Small intestine (tissue), 7 donors: ENCODE data around the gene CAMTA1. TPM values are rescaled to one million over a fixed set of nuclear protein-coding genes. Genes with fewer than 3 reads are reported as not detected.
"Not testable (repeated sequence)": the region's sequence is repeated elsewhere in the genome, so short reads cannot be mapped to it uniquely, and the experiment has no call there.

ENCODE experiments used
- DNase-seq, 2 donors: peaks; one replicate each; pipeline versions ENCODE4 v3.0.0 to v3.0.0-alpha.2; 2013
- FAIRE-seq: peaks from 2 replicates; lab custom pipeline; 2012; peaks lifted over from hg19 to GRCh38; lab: Jason Lieb, UNC
- H3K27ac ChIP-seq, 3 donors: one replicate each; pipeline ENCODE4 v1.5.1; 2013; ENCODE audit warnings: low read length in 2 of 3, mild to moderate bottlenecking in 2 of 3, control low read depth in 1 of 3, inconsistent platforms in 1 of 3, low read depth in 1 of 3, moderate library complexity in 1 of 3
- H3K27me3 ChIP-seq, 3 donors: one replicate each; pipeline ENCODE4 v1.6.1; 2013; ENCODE audit warnings: low read length in 3 of 3, inconsistent platforms in 1 of 3; ENCODE audit not compliant: control insufficient read depth in 3 of 3, insufficient read depth in 3 of 3
- H3K36me3 ChIP-seq, 3 donors: one replicate each; pipeline ENCODE4 v1.6.1; 2013; ENCODE audit warnings: low read length in 3 of 3, inconsistent platforms in 1 of 3, low read depth in 1 of 3, mild to moderate bottlenecking in 1 of 3, moderate library complexity in 1 of 3; ENCODE audit not compliant: control insufficient read depth in 3 of 3, insufficient read depth in 2 of 3
- H3K4me1 ChIP-seq, 3 donors: one replicate each; pipeline ENCODE4 v1.6.1; 2013; ENCODE audit warnings: low read length in 2 of 3, inconsistent platforms in 1 of 3, low read depth in 1 of 3, mild to moderate bottlenecking in 1 of 3, moderate library complexity in 1 of 3; ENCODE audit not compliant: control insufficient read depth in 3 of 3, insufficient read depth in 2 of 3
- H3K4me3 ChIP-seq, 3 donors: one replicate each; pipeline ENCODE4 v1.5.1; 2013; ENCODE audit warnings: low read length in 3 of 3, control low read depth in 1 of 3, inconsistent platforms in 1 of 3, low read depth in 1 of 3, mild to moderate bottlenecking in 1 of 3, moderate library complexity in 1 of 3
- H3K9me3 ChIP-seq, 2 donors: one replicate each; pipeline ENCODE4 v1.6.1; 2013; ENCODE audit warnings: low read depth in 1 of 2, low read length in 1 of 2; ENCODE audit not compliant: control insufficient read depth in 2 of 2, insufficient read depth in 1 of 2
- WGBS, 3 donors: extraction: QIAGEN DNeasy Blood & Tissue Kit; methylation state at CpG; one replicate each; pipeline ENCODE4 v1.1.7; 2013; 5-methylcytosine and 5-hydroxymethylcytosine counted together
- polyA plus RNA-seq, 4 donors: library from polyadenylated mRNA; stranded (reverse) in 3 of 4; unstranded in 1 of 4; fragments of 200-250 nt in 3 of 4; fragments of 120-200 nt in 1 of 4; gene quantifications; one replicate each; pipeline versions ENCODE4 v1.2.1 to v1.2.3, GENCODE V29; 2013
- donor health status: healthy with polysubstance abuse.
- donor health status: control.
- donor health status: control.
- donor health status: Bipolar disorder and iron deficiency.
- donor health status: healthy.

The CAMTA1 gene
- polyA plus RNA-seq, 4 donors = 57.6 to 177 (median 147) TPM

- H3K27me3 ChIP-seq = no peaks in the 10 kb centered on the region
Observed at GRCh38 chr1:6914706-6915105, 129.5 kb downstream of the CAMTA1 start.

GRCh38 chr1:6915999-6916565 lies 130.8 kb downstream of the CAMTA1 start:
- WGBS, 3 donors = 83 to 90% (median 88%) methylated on average over 16 to 17 of the region's 17 CpGs
- Histone ChIP-seq H3K27ac (no peak overlapping the region), H3K36me3 (no peaks in the 10 kb centered on the region), H3K4me1 (no peaks in the 10 kb centered on the region), H3K4me3 (no peak overlapping the region), H3K27me3 (no peaks in the 10 kb centered on the region), H3K9me3 (peaks cover 0 to 6% of the 10 kb centered on the region in 2 donors)
- DNase-seq (no peak), FAIRE-seq (no peak)

More at GRCh38 chr1:6914706-6915105, 129.5 kb downstream of the CAMTA1 start:
- DNase-seq = no peak
- Histone ChIP-seq H3K27ac (no peak overlapping the region), H3K4me1 (no peaks in the 10 kb centered on the region), H3K4me3 (no peak overlapping the region), H3K9me3 (peaks cover 0 to 3% of the 10 kb centered on the region in 2 donors), H3K36me3 (no peaks in the 10 kb centered on the region)
- no peak for FAIRE-seq
- 80 to 84% (median 81%) methylated on average over 9 of the region's 9 CpGs for WGBS, 3 donors

GRCh38 chr1:6917067-6917466 lies 131.8 kb downstream of the CAMTA1 start:
- no peaks in the 10 kb centered on the region for H3K27me3 ChIP-seq
- WGBS, 3 donors = 26 to 56% (median 36%) methylated on average over 4 of the region's 4 CpGs
- no peaks in the 10 kb centered on the region for H3K4me1 ChIP-seq
- FAIRE-seq (no peak), DNase-seq (peak; percentile 8 to 13)
- H3K27ac ChIP-seq = no peak overlapping the region
- H3K9me3 ChIP-seq = peaks cover 0 to 9% of the 10 kb centered on the region in 2 donors
- H3K4me3 ChIP-seq = no peak overlapping the region
- H3K36me3 ChIP-seq = no peaks in the 10 kb centered on the region

GRCh38 chr1:6918186-6918924 lies 133.1 kb downstream of the CAMTA1 start:
- WGBS, 3 donors = 83 to 87% (median 87%) methylated on average over 13 of the region's 13 CpGs
- DNase-seq (no peak), FAIRE-seq (no peak)
- H3K27me3 ChIP-seq = no peaks in the 10 kb centered on the region
- H3K4me3 ChIP-seq = no peak overlapping the region
- H3K27ac ChIP-seq = no peak overlapping the region
- peaks cover 0 to 9% of the 10 kb centered on the region in 2 donors for H3K9me3 ChIP-seq
- no peaks in the 10 kb centered on the region for H3K4me1 ChIP-seq
- H3K36me3 ChIP-seq = no peaks in the 10 kb centered on the region

- Histone ChIP-seq H3K36me3 (no peaks in the 10 kb centered on the region), H3K27ac (no peak overlapping the region), H3K9me3 (peaks cover 0 to 6% of the 10 kb centered on the region in 2 donors), H3K4me1 (no peaks in the 10 kb centered on the region), H3K27me3 (no peaks in the 10 kb centered on the region), H3K4me3 (no peak overlapping the region)
- WGBS, 3 donors = 84 to 91% (median 86%) methylated on average over 7 of the region's 7 CpGs
- no peak for DNase-seq
- no peak for FAIRE-seq
Observed at GRCh38 chr1:6918925-6919511, 133.8 kb downstream of the CAMTA1 start.

- not testable (repeated sequence) for DNase-seq, H3K9me3 ChIP-seq, H3K27ac ChIP-seq, H3K4me1 ChIP-seq, H3K4me3 ChIP-seq, FAIRE-seq, H3K36me3 ChIP-seq, H3K27me3 ChIP-seq
- WGBS, 3 donors = 94 to 97% (median 96%) methylated on average over 5 of the region's 5 CpGs
Observed at GRCh38 chr1:6921506-6921905, 136.3 kb downstream of the CAMTA1 start.

- Histone ChIP-seq H3K9me3 (peaks cover 0 to 6% of the 10 kb centered on the region in 2 donors), H3K4me1 (no peaks in the 10 kb centered on the region), H3K27ac (peak overlapping the region in 1 of 3 donors; percentile 22), H3K27me3 (no peaks in the 10 kb centered on the region), H3K4me3 (no peak overlapping the region), H3K36me3 (no peaks in the 10 kb centered on the region)
- WGBS, 3 donors = 53 to 70% (median 66%) methylated on average over 8 of the region's 8 CpGs
- peak in 1 of 2 donors; percentile 24 for DNase-seq
- FAIRE-seq = no peak
Observed at GRCh38 chr1:6922096-6922931, 137.1 kb downstream of the CAMTA1 start.

- DNase-seq (no peak), FAIRE-seq (no peak)
- 83 to 90% (median 89%) methylated on average over 5 of the region's 5 CpGs for WGBS, 3 donors
- Histone ChIP-seq H3K27ac (no peak overlapping the region), H3K4me1 (no peaks in the 10 kb centered on the region), H3K36me3 (no peaks in the 10 kb centered on the region), H3K9me3 (peaks cover 0 to 6% of the 10 kb centered on the region in 2 donors), H3K27me3 (no peaks in the 10 kb centered on the region), H3K4me3 (no peak overlapping the region)
Observed at GRCh38 chr1:6923012-6923411, 137.8 kb downstream of the CAMTA1 start.
